Suppressor macrophage treated with lipopolysaccharide for 4 hours (primary cell): ENCODE measurements around the gene ARSI.
A peak's percentile ranks its signal among the peaks of the same experiment; 100 is the strongest.

Experiments used
- DNase-seq: peaks from one replicate; pipeline ENCODE4 v3.0.0-alpha.2; 2020

Gene ARSI

DNA sequence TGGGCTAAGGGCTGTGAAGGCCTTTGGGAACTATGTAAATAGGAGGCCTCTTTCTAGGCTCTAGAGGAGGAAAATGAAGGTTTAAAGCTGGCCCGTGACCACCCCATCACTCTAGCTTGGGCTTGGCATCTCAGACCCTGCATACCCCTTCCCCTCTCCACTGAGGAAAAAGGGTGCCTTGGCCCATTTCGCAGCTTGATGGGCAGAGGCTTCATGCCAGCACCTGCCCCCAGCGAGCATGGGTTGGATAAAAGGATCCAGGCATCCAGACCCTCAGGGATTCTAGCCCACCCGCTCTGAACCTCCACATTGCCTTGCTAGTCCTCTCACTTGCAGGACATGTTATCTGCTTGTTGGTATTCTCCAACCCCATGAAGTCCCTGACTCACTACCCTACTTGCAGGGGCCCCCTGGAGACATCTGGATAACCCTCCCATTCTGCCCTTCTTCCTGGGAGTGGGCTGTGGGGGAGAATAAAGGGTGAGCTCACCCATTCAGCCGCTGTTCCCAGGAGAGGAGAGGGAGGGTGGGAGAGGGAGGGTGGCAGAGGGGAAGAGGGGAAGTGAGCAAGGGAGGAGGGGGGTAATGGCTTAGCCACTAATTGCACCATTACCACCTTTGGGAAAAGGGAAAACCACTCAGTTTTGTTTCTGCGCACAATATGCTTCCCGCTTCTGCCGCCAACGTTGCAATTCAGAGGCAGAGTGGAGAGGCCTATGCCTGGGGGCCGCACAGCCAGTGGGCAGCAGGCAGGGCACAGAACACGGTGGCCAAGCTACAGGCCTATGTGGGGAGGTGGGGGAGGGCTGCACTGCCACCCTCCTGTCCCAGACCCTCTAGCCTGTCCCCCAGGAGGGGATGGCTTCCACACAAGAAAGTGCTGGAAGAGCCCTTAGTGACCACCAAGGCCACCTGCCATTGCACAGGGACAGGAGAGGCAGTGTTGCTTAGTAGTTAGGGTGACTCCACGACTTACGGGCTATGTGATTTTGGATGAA, 11.0 kb downstream of the ARSI start:
- peak; percentile 21 for DNase-seq

GRCh38 chr5:150289551-150290390, 12.9 kb downstream of the ARSI start, which contains the start of gene CAMK2A:
Gene CAMK2A, minus strand, starts transcription at chr5:150289773. Its CDS starts 148 bp downstream, at chr5:150289625.
- DNase-seq = no peak

DNA sequence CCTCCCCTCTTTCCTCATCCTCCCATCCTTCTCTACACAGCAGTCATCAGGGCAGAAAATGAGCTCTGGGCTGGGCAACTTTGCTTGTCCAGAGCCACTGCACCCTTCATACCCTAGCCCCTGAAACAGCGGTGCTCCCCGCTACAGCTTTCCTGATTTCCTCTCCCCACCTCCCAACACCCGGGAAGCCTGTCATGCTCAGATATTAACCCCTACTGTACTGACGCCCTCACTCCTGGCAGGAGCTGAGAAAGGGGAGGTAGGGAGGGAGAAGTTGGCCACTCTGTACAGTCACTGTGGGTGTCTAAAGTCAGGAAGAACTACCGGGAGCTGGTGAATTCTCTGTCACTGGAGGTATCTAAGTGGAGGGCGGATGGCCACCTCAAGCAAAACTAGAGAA, 13.9 kb downstream of the ARSI start:
- no peak for DNase-seq

DNA sequence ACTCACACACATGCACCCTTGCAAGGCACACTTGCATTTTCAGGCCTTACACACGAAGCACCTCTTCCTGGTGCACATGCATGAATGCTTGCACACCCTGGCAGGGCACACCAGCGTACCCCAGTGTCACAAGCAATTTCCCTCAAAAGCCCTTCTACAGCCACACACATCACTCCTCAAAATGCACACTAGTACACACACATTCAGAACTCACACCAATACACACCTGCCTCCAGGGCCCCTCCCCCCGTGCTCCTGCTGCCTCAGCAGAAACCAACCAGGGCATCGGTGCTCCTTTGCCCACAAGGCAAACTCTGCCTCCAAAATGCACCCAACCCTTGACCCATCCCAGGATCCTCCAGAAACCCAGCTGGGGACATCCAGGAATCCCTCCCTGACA, 14.3 kb downstream of the ARSI start:
- no peak for DNase-seq

- DNase-seq = no peak
These were observed 15.9 kb downstream of the ARSI start for GRCh38 chr5:150286820-150287219.

- no peak for DNase-seq
These were observed 17.6 kb downstream of the ARSI start for GRCh38 chr5:150285114-150285513.

DNA sequence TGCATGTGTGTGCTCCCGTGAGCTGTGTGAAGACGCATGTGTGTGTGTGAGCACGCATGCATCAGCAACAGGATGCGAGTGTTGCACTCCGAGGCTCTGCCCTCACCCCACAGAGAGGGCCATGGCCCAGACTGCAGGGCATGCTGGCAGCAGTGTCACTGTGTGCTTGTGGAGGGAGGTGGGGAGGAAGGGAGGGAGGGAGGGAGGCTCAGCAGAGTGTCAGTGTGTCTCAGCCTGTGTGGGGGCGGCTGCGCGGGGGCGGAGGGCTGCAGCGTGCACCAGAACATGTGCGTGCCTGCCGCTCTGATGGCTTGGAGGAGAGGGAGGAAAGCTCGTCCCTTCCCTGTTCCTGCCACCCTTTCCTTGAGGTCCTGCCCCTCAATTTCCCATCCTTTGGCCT, 18.4 kb downstream of the ARSI start:
- DNase-seq = no peak

DNA sequence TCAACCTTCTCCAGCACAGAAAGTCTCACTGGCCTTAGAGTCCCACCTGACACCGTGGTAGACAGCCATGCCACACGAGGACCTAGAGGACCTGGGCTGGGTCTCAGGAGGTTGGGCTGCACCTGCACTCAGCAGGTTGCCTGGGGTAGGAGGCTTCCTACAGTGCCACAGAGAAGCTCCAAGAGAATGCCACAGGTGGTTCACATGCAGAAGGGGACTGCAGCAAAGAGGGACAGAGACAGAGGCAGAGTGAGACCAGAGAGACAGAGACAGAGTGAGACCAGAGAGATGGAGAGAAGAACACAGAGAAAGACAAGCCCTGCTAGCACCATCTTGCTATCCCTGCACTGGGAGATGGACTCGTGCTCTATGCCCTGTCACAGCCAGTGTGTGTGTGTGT, 18.8 kb downstream of the ARSI start:
- no peak for DNase-seq

DNA sequence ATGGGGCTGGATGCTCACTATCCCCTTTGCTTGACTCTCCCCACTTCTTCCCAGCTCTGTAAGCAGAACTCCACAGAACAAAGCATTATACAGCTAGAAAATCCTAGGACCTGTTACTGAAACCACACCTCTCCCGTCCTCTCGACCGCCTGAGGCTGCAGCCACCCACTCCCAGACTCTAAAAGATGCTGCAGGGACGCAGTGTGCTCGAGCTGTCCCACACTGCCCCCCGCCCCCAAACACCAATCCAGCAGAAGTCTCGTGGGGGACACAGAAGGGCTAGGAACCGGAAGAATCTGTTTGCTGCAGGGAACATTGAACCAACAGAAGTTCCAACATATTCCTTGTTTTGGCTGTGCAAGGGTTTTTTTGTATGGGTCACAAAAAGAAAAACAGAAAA, 20.7 kb downstream of the ARSI start:
- no peak for DNase-seq

- no peak for DNase-seq
These were observed 23.2 kb downstream of the ARSI start for GRCh38 chr5:150279330-150280020.

- DNase-seq = no peak
These were observed 23.8 kb downstream of the ARSI start for GRCh38 chr5:150278916-150279315.

DNA sequence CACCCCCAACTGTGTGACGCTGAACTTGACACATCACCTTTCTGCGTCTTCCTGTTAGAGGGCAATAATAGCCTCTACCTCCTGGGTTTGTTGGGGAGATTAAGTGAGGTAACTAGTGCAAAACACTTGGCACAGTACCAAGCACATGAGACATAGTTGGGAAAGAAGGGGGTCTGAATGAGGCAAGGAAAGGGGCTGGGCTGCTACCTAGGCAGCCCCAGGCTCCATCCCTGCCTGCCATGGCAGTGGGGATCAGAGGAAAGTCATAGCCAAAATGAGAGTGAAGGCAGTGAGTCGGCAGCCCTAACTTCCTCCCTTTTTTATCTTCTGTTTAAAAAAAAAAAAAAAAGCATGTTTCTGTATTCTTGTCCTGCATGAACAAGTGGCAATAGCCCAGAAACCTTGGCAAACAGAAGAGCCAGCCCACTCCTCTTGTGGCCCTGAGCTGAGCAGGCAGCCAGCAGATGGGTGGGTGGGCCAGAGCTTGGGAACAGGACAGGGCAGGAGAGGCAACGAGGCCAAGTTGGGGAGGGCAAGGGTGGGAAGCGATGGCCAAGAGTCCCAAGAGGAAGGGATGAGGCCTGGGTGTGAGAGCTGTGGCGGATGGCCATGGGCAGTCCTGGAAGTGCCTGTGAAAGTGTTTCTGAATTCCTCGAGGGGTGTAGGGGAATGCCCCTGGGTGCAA, 24.5 kb downstream of the ARSI start:
- DNase-seq = no peak

GRCh38 chr5:150277043-150277442, 25.7 kb downstream of the ARSI start:
- no peak for DNase-seq

- DNase-seq = no peak
These were observed 27.9 kb downstream of the ARSI start for GRCh38 chr5:150274811-150275210.

GRCh38 chr5:150272531-150272930, 30.2 kb downstream of the ARSI start:
- peak; percentile 22 for DNase-seq

- no peak for DNase-seq
These were observed 30.8 kb downstream of the ARSI start for GRCh38 chr5:150271923-150272322.

- no peak for DNase-seq
These were observed 31.4 kb downstream of the ARSI start for GRCh38 chr5:150271296-150271692.

- DNase-seq = no peak
These were observed 32.0 kb downstream of the ARSI start for GRCh38 chr5:150270541-150271295.

DNA sequence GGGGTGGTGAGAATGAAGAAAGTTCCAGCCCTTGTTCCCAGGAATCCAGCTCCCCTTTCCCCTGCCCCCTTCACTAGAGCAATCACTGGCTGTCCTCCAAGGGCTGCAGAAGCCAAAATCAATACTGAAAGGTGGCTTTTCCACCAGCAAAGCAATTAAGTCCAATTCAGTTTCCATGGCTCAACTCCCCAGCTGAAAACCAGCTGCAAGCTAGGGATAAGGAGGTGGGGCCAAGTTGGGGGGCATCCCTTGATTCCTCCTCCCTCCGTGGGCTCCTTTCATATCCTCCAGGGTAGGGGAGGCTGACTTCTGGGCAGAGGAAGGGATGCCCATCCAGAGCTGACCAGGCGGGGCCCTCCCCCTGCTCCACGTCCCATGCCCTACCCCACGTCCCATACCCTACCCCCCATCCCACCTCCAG, 35.8 kb downstream of the ARSI start:
- DNase-seq = no peak

DNA sequence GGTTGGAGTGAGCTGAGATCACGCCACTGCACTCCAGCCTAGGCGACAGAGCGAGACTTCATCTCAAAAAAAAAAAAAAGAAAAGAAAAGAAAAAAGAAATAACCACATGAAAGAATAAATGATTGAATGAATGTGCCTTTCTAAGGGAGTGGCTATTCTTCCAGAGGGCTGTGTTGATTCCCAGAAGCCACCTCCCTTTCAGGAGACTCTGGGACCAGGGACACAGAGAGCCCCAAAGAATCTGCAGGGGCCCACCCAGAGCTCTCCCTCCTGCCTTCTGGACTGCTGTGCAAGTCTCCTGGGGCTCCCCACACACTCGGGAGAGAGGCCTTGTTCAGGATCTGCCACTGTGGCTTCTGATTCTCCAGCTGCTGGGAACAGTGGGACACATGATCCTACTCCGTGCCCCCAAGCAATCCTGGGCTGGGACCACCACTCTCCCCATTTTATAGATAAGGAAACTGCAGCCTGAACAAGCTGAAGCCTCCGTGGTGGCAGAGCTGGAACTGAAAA, 36.8 kb downstream of the ARSI start:
- no peak for DNase-seq
